NCI-H69 (cell line): ENCODE results near the gene BTBD7.
"Not testable (repeated sequence)": the region's sequence is repeated elsewhere in the genome, so short reads cannot be mapped to it uniquely, and the experiment has no call there.

ENCODE experiments used
- DNase-seq: peaks from one replicate; lab custom pipeline; 2025; lab: John Stamatoyannopoulos, UW

Gene BTBD7, protein sequence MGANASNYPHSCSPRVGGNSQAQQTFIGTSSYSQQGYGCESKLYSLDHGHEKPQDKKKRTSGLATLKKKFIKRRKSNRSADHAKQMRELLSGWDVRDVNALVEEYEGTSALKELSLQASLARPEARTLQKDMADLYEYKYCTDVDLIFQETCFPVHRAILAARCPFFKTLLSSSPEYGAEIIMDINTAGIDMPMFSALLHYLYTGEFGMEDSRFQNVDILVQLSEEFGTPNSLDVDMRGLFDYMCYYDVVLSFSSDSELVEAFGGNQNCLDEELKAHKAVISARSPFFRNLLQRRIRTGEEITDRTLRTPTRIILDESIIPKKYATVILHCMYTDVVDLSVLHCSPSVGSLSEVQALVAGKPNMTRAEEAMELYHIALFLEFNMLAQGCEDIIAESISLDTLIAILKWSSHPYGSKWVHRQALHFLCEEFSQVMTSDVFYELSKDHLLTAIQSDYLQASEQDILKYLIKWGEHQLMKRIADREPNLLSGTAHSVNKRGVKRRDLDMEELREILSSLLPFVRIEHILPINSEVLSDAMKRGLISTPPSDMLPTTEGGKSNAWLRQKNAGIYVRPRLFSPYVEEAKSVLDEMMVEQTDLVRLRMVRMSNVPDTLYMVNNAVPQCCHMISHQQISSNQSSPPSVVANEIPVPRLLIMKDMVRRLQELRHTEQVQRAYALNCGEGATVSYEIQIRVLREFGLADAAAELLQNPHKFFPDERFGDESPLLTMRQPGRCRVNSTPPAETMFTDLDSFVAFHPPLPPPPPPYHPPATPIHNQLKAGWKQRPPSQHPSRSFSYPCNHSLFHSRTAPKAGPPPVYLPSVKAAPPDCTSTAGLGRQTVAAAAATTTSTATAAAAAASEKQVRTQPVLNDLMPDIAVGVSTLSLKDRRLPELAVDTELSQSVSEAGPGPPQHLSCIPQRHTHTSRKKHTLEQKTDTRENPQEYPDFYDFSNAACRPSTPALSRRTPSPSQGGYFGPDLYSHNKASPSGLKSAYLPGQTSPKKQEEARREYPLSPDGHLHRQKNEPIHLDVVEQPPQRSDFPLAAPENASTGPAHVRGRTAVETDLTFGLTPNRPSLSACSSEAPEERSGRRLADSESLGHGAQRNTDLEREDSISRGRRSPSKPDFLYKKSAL

DNA sequence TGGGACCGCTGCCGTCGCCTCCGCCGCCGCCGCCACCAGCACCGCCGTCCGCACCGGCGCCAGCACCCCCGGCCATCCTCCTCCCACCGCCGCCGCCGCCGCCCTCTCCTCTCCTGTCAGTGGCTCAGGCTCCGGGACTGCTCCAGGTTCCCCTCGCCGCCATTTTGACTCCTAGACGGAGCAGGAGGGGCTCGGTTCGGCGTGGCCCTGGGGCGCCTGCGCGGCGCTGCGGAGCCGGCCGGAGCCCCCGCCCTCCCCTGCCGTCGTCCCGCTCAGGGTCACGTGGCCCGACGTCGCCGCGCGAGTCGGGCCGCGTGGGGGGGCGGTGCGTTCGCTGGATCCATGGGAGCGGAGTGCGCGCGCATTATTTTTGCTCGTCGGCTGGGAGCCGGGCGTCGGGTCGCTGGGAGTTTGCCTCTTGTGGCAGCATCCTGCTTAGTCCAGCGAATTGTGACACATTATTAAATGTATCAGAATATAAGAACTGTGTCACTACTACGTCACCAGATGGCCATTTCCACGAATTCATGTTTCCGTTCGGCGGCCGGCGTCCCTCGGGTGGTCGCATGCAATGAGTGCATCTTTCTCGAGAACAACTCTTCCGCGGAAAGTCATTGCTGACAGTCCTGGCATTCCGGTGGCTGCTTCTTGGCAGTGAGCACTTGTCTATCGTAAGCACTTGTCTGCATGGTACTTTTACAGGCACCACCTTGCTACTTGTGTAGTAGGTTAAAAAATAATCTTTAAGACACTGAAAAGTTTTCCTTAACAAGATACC is at the start of gene BTBD7:
TSS of gene BTBD7 (minus strand) at position 184 of the 778 bp plus-strand sequence. CDS start 36,985 bp downstream, outside the sequence.
- DNase-seq = peak; percentile 99

DNA sequence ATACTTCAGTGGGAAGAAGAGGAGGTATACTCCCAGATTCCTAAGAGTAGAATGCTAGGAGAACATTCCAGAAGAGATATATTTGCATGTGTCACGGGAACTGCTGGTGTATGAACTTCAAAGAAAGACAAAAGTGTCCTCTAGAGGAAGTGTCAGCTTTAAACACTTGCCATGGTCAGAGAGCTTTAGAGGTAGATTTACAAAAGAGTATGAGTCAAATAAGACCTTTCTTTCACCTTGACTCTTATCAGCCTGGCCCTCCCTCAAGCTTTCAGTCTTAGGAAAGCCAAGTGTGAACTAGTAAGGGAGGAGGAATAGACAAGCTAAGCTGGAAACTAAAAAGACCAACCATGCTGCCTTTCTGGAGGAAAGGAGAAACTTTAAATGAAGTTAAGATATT is 48.8 kb upstream of the BTBD7 start:
- no peak for DNase-seq

DNA sequence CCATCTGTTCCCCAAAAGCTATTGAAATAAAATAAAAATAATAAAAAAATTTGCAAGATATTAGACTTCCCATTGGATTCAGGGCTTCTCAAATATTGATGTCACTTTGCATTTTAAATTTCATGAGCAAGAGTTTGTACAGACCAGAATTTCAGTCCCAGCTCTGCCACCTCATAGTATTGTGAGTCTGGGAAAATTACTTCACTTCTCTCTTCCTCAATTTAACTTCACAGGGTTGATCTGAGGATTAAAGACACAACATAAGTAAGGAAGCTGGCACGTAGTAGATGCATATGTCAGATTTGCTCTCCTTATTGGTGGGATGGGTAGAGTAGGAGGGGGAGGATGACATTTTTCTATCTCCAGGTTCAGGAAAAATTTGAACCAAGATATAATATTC is 47.0 kb upstream of the BTBD7 start:
- DNase-seq = no peak

DNA sequence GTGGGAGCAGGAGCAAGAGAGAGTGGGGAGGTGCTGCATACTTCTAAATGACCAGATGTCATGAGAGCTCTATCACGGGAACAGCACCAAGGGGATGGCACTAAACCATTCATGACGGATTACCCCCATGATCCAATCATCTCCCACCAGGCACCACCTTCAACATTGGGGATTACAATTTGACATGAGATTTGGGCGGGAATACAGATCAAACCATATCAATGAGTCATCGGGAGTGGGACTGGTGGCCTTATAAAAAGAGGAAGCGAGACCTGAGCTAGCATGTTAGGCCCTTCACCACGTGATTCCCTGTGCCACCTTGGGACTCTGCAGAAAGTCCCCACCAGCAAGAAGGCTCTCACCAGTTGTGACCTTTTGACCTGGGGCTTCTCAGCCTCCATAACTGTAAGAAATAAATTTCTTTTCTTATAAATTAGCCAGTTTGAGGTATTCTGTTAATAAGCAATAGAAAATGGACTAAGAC is 42.9 kb upstream of the BTBD7 start:
- no peak for DNase-seq

DNA sequence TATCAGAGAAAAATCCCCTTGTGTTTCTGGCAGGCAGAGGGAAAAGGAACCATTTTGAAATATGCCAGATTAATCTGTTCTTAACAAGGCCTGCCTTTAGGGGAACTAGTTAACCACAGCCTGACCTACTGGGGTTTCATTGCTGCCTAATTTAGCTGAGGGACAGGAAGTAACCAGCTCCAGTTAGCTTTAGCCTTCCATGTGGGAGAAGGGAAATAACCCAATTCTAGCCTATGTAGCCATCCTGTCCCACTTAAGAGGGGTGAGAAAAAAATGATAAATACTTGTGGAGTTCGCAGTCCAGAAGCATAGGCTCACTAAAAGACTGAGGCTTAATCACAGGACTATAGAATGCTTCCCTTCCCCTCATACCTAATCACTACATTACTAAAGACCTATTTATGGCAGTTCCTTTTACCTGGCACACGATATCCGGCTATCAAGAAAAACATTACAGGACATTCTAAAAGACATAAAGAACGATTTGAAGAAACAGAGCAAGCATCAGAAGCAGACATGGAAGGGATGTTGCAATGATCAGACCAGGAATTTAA is 37.0 kb upstream of the BTBD7 start:
- DNase-seq = no peak

DNA sequence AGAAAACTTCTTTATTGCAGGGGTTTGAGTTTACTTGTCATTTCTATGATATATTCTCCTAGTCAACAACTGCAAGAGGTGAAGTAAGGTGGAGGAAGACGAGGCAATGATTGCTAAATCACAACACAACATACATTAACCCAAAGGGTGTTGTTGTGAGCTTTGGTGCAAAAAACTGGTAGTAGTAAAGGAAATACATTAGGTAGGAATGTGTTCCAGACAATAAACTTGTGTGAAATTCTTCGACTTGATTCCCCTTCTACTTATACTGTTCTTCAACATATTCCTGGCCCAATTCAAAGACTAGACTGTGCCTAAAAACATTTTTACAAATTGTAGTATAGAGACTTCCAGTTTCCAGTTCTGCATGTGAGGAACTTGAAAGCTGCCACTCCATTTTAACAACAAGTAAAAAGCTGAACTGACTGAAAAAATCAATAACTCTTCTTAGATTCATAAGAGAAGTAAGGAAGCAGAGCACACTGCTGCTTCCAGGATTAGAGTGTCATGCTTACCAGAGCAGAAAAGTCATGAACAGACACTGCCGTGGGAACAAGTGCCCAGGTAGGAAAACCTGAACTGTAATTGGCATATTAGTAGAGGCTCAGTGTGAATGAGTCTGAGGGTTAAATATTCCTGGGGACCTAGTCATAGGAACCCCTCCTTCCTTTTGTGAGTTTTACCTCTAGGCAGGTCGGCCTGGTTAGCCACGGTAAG is 36.3 kb upstream of the BTBD7 start:
- no peak for DNase-seq

DNA sequence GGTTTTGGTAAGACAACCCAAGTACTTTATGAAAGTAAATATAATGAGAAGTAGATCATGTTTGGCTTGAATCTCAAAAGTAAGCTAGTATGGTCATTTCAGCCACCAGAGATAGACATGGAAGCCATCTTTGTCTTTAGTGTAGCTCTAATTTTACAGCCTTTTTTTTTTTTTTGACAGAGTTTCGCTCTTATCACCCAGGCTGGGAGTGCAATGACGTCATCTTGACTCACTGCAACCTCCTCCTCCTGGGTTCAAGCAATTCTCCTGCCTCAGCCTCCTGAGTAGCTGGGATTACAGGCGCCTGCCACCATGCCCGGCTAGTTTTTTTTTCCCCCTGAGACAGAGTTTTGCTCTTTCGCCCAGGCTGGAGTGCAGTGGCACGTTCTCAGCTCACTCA is 22.0 kb upstream of the BTBD7 start:
- DNase-seq = not testable (repeated sequence)

DNA sequence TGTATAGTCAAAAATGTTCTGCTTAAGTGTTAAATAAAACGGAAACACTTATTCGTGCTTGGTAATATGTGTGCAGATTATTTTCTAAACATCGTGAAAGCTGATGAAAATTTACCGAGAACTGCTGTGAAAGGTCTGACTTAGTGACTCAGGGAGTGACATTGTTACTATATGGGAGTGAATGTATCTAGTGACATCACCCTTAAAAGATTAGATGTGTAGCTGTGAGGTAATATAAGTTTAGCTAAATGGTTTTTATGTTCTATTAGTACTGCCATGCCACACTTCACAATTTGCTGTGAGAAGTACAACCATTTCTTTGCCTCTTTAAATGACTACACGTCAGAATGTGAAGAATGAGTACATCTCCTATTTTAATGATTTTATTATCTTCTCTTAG is 15.5 kb upstream of the BTBD7 start:
- no peak for DNase-seq

DNA sequence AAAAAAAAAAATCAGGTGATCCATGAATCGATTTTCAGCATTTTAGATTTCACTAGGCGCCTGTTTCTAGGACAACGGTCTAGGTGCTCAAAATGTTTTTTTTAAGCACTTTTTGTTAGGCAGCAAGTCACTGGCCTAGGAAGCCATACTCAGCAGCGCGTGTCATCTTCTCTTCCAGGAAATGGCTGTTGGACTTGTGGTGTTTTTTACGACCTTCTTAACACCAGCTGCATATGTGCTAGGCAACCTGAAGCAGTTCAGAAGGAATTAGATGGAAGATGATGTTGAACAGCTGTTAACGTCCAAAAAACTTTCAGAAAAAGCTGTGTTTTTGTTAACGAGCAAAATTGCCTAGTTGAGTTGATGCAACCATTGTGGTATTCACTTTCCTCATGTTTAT is 15.0 kb upstream of the BTBD7 start:
- no peak for DNase-seq

DNA sequence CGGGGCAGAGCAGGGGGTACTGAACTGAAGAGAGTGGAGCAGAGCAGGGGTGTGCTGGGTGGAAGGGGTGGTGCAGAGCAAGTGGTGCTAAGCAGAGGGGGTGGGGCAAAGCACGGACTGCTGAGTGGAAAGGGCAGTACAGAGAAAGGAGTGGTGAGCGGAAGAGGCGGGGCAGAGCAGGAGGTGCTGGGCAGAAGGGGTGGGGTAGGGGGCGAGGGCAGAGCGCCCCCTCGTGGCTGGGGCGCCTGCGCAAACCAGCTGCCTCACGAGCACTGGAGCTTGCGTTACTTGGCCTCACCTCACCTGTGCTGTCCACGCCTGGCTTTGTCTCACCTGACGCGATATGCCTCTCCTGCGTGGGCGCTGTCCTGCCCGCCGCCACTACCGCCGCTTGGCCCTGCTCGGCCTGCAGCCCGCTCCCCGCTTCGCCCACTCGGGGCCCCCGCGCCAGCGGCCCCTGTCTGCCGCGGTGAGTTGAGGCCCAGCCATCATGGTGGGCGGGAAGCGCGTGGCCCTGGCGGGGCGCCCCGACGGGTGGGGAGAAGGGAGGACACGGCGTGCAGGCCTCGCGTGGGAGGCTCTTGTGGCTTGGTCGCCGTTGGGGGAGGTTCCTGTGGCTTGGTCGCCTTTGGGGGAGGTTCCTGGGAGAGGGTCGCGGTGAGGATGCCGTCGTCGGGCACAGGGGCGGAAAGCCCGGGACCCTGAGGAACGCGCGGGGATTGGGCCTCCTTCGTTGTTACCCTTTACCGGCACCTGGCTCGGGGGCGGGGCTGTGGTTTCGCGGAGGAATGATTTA is 14.3 kb upstream of the BTBD7 start, which contains the start of gene COX8C:
TSS of gene COX8C (plus strand) at position 257 of the 796 bp plus-strand sequence. CDS start at position 344, 87 bp downstream.
- DNase-seq = no peak

DNA sequence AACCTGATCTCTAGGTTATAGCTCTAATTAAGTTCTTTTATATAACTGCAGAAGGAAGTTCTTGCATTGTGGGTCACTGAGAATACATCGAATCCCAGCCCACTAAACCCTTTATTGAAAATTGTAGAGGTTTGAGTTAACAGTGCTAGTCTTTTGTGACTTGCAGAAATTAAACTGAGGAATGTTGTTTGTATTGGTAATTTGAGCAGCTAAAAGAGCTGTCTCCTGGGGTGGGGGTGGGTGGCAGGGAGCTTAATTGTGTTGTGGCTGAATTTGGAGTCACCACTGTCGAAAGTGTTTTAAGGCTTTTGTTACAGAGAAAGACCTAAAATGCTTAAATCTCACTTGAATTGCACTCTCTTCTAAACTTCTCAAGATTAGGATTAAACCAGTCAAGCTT is 11.0 kb upstream of the BTBD7 start:
- peak; percentile 85 for DNase-seq

DNA sequence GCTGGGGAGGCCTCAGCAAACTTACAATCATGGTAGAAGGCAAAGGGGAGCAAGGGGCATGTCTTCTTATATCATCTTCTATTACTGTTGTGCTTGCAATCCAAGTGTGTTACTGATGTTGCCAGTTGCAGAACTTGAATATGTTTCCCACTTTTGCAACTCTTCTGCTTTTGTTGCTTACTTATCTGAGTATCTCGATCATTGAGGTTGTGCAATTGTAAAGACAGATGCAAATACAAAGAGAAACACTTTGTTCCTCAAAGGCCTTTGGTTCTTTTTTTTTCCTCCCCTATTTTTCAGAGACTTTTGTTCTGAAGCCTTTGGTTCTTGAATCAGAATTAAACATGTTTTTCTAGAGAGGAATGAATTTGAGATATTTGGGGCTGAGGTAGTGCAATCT is 10.4 kb upstream of the BTBD7 start:
- no peak for DNase-seq

DNA sequence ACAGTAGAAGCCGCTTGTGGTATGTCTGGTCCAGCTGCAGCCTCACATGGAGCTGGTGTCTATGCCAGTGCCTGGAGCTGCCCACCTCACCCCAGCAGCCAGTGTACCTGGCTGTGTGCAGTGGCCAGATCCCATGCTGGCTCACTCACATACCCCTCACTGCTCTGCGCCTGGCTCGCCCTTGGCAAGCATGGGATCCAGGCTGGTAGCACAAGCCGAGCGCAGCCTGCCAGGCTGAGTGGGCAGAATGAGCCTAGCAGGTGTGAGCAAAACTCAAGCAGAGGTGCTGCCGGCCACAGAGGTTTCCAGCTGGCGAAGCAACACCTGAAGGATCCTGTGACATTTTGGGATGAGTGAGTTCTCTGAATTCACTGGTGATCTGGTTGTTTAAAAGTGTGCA is 5.0 kb upstream of the BTBD7 start:
- DNase-seq = no peak

DNA sequence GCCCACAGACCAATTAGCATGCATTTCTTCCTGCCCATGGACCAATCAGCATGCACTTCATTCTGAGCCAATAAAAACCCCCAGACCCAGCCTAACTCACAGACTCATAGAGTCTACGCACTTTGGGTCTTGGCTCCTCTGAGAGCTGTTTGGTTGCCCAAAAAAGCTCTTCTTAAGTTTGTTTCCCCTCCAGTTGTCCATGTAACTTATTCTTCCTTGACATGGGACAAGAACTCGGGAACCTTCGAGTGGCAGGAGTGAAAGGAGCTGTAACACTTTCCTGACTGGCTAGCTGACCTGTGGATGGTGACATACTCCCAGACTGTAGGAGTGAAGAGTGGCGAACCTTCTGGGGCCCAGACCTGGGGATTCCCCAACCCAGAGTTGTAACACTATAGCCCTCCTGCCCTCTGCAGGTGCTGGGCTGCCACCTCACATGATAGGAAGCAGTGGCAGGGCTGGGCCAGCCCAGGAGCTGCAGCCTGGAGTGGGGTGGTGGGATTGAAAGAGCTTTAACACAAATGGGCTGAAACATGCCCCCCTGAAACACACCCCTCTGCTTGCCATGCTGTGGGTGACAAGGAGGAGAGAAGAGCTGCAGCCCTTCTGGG is 4.4 kb upstream of the BTBD7 start:
- no peak for DNase-seq

DNA sequence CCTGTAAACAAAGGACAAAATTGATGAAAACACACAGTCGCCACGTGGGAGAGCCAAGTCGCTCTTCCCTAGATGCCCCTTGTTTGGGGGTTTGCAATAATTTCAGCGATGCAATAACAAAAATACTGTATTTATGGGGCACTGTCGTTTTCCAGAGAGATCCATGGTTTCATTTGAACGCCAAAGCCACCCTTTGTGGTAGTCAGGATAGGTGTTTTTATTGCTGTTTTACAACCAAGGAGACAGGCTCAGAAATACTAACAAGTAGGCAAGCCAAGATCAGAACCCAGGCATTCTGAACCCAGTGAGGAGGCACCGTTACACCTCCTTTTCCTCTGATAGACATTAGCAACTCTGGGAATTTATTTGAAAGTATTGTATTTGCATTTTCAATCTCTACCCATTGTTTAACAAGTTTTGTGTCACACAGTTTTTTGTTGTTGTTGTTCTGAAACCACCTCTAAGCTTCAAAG is 831 bp upstream of the BTBD7 start:
- DNase-seq = peak; percentile 52

DNA sequence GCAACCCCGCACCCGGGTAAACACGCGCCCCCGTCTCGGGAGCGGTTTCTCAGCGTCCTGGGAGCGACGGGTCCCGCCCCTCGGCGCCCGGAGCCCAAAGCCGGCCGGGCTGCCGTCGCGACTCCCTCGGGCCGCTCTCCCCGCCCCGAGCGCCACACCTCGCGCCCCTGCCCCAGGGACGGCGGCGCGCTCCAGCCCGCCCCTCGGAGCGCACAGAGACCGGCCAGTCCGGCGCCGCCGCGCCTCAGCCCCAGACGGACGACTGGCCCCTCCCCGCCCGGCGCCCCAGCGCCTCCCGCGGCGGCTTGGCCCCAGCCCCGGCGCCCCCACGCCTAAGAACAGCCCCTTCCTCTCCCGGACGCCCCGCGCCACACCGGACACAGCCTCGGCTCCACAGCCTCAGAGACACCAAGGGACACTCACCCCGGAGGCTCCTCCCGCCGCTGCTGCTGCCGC is 411 bp downstream of the BTBD7 start:
- peak; percentile 79 for DNase-seq

DNA sequence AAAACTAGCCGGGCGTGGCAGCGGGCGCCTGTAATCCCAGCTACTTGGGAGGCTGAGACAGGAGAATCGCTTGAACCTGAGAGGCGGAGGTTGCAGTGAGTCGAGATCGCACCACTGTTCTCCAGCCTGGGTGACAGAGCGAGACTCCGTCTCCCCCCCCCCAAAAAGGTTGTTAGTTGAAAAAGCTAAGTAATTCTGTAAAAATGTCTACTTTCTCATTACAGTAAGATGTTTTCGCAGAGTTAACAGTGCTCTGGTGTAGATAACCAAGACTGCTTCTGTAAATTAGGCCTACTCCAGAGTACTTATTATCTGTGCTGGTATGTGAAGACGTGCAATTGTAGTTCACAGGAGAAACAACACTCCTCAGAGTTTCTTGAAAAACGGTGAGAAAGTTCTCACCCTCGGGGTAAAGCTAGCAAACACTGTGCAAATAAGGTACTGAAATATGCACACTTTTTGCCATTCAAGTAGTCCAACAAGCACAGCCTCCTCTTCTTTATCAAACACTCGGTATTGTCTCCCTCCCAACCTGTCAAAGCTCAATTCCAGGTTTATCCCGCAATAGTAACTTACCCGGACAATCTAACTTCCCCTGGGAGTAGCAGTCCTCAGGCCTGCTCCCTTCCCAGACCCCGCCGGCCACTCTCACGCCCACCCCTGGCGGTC is 974 bp downstream of the BTBD7 start:
- no peak for DNase-seq

DNA sequence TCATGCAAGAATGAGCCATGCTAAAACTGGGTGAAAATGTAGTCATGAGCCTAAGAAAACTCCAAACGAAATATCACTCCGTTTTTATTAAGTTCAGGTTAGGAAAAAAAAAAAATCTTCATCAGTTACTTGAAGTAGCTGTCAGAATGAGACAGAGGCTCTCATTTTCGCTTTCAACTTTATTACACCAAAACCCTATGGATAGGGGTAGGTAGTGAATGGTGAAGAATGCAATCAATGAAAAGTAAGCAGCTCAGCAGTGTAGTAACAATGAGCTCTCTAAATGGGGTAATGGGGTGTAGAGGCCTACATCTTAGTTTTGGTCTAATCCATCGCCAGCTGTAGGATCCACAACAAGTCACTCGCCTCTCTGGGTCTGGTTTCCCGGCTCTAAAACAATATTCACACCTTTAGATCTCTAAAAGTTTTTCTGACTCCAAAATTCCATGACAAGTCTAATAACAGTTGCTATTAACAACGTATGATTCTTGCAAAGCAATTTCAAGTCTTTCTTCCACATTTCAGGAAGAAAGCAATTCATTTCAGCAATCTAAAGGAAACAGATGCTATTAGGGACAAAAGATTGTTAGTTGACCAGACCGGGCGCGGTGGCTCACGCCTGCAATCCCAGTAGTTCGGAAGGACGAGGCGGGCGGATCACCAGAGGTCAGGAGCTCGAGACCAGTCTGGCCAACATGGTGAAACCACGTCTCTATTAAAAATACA is 1.7 kb downstream of the BTBD7 start:
- no peak for DNase-seq
